Hepatocyte (in vitro differentiated cells): Measurements from ENCODE around the gene ACTR3.

Experiments used
- CTCF ChIP-seq: fragments of 200-600 bp; sonication (generic); IDR thresholded peaks from 2 replicates; pipeline ENCODE4 v1.5.1; 2016; ENCODE audit warnings: antibody characterized with exemption, mild to moderate bottlenecking; ENCODE audit not compliant: poor library complexity
- EZH2 ChIP-seq: fragments of 200-600 bp; sonication (generic); IDR thresholded peaks from 2 replicates; pipeline ENCODE4 v1.6.1; 2016; ENCODE audit warnings: antibody characterized with exemption, mild to moderate bottlenecking, borderline replicate concordance
- EZH2phosphoT487 ChIP-seq: fragments of 200-600 bp; sonication (generic); IDR thresholded peaks from one replicate; pipeline ENCODE4 v1.6.1; 2018; ENCODE audit warnings: antibody characterized with exemption, mild to moderate bottlenecking, low read depth, moderate library complexity; ENCODE audit not compliant: unreplicated experiment, severe bottlenecking

- TF ChIP-seq EZH2 (no peak), CTCF (no peak), EZH2phosphoT487 (no peak)
Measured at GRCh38 chr2:113845261-113845660, 44.6 kb upstream of the ACTR3 start.
